Left kidney (tissue), 2 donors: Measurements from ENCODE around the gene EMC8. TPM values are rescaled to one million over a fixed set of nuclear protein-coding genes. Genes with fewer than 3 reads are reported as not detected.

Source experiments
- DNase-seq: peaks from one replicate; pipeline ENCODE4 v3.0.0-alpha.2; 2013
- polyA plus RNA-seq: library from polyadenylated mRNA; unstranded; fragments of 120-200 nt; gene quantifications from one replicate; pipeline ENCODE4 v1.2.1, GENCODE V29; 2013; ENCODE audit not compliant: insufficient read length

EMC8 gene
- polyA plus RNA-seq, 1 donor, result 27.9 TPM

DNA sequence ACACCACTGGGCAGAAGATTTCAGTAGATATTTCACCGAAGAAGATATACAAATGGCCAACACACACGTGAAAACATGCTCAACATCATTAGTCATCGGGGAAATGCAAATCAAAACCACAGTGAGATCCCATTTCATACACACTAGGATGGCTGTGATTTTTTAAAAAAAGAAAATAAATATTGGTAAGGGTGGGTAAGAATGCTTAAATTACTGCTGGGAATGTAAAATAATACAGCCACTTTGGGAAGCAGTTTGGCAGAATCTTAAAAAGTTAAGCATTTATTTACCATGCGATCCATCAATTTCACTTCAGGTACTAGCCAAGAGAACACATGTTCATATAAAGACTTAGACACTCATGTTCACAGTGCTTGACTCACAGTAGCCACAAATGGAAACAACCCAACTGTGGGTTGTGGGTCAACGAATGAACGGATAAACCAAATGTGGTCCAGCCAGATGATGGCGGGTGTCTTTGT is 42.0 kb downstream of the EMC8 start:
- DNase-seq, result no peak

DNA sequence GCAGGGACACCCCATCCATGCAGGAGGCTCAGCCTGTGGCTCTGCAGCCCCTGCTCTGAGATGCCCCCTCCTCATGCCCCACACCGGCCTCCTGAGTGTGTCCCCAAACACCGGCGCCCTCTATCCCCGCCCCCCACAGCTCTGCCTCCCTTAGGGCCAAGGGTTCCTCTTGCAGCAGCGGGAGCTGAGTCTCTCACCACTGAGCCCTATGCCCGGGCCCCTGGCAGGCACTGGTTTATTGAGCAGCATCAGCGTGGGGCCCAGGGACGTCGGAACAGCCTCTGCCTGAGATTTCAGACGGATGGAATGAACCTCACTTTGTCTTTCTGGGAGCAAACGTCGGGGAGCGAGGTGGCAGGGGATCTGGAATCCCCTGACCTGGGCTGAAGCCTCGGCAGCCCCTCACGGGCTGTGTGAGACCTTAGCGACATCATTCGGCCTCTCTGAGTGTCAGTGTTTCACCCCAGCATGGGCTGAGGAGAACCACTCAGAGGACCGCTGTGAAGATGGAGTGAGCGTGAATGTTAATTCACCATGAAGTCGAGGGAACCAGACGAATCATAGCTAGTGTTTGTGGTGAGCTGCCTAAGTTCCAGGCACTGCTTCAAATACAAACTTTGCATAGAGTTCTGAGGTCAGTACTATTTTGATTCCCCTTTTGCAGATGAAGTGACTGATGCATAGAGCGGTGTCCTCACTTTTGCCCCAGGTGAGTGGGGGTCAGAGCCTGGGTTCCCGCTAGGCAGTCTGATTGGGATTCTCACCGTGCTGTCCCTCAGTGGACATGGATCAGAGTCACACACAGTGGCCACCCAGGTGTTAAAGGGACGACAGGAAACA is 43.2 kb downstream of the EMC8 start:
- DNase-seq, result no peak

GRCh38 chr16:85754413-85754812 is 44.9 kb downstream of the EMC8 start:
- no peak for DNase-seq

DNA sequence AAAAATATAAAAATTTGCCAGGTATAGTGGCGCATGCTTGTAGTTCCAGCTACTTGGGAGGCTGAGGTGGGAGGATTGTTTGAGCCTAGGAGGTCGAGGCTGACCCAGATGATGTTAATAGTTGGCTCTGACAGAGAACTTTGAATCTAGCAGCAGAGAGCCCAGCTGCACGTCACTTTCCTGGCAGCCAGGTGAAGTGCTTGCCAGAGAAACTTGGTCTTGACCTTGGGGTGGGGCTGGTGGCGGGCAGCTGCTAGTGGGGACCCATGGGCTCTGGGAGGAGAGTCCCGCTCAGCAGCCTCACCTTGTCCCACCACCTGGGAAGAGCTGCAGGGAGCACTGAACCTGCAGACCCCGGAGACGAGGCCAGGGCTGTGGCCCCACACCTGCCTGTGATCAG is 45.4 kb downstream of the EMC8 start:
- DNase-seq, result no peak

DNA sequence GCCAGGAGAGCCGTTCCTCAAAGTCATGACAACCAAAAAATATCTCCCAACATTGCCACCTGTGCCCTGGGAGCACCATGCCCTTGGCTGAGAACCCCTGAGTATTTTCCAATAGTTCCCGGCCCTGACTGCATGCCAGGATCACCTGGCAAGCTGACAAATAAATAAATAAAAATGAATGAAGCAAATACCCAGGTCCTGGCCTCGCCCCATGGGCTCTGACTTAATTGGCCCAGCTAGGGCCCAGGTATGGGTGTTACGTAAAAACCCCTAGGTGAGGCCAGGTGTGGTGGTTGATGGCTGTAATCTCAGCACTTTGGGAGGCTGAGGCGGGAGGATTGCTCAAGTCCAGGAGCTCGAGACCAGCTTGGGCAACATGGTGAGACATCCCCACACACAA is 45.8 kb downstream of the EMC8 start:
- no peak for DNase-seq

DNA sequence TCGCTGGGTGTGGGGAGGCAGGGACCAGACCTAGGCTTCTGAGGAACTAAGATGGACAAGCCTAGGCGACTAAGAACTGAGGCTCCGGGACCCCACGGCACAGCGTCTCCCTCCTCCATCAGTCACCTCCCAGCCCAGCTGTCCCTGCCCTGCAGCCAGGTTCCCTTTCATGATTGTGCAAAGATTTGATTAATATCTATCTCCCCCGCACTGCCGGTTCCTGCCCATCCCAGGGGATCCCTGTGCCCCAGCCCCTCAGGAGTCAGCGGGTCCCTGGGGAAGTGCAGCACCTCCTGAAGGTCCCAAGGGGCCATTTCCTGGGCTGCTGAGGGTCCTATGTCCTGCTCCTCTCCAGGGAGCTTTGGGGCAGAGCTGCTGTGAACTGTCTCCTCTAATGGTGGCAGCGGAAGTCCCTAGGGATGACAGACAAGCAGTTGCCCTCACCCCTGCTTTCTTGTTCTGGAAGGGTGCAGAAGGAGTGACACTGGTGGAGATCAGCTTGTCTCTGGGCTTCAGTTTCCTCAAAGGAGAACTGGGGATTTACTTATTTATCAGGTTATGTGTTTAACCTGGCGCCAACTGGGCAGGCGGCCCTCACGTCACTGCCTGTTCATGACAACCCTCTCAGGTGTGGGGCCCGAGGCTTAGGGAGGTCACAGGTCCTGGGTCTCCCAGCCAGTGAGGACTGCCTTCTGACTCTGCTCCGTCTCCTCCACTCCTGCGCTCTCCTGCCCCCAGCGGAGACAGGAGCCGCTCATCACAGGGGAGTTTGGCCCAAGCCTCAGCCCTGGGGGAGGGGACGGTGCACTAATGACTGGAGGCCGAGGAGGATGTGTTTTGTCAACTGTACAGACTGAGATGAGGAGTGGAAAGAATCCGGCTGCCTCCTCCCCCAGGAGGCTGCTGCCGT is 46.6 kb downstream of the EMC8 start:
- DNase-seq, result peak; percentile 53

- DNase-seq, result no peak
Measured at GRCh38 chr16:85751698-85752501, 47.4 kb downstream of the EMC8 start.

- peak; percentile 22 for DNase-seq
Measured at GRCh38 chr16:85750827-85751697, 48.3 kb downstream of the EMC8 start, which contains the start of gene C16orf74. C16orf74 (minus strand) TSS chr16:85751096; CDS start chr16:85735217, 15,879 bp downstream.

DNA sequence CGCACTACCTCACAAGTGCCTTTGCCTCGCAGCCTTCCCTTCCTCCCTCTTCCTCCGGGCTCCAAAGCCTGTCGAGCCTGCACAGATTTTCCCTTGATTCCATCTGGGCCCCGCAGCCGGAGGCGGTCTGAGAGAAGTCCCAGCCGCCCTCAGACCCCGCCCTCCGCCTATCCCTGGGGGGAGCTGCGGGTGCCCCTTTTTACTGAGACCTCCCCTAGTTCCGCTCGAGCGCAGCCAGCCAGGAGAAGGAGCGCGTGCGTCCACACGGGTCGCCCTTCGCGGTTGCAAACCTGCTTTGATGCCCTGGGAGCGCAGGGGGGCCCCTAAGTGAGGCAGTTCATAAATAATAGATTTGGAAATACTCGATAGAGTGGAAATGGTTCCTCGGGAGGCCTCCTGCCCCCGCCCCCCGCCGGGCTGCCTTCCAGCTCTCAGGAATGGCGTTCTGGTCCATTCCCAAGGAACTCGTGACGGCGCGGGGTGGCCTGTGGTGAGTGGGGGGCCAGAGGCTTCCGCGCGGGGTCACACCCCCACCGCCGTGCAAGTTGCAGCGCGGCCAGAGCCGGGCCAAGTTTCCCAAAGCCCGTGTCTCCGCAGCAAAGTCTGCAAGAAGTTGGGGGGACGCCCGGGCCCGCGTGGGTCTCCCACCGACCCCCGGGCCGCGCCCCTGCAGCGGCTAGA is 49.1 kb downstream of the EMC8 start:
- DNase-seq, result peak; percentile 46

- DNase-seq, result no peak
Measured at GRCh38 chr16:85749771-85750145, 49.6 kb downstream of the EMC8 start.

DNA sequence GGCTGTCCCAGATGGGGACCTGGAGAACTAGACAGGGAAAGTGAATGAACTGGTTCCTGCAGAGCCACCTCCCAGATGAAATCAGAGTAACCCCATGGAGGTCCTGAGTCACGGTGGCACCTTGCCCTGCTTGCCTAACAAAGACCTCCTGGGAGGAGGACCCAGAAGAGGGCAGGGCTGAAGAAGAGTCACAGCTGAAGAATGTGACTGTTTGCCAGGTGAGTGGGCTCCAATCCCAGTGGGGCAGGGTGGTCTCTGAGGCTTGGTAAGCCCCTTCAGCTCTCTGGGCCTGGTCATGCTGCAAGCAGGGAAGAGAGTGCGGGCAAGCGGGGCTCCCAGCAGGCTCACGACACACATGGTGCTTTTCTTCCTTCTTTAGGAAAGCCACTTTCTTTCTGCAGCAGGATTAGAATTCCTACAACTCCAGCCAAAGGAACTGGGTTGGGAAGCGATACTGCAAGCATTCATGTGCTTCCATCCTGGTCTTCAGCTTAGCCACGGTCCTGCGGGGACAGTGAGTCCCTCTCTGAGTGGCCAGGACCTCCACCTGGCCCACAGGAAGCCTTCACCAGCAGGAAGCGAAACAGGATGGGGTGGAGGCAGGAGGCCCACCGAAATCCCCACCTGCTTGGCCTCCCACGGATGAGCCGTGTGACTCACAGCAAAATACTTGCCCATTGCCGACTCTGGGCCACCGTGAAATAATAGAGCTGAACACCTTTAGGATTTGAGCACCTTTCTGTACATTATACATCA is 52.7 kb downstream of the EMC8 start:
- no peak for DNase-seq

GRCh38 chr16:85738923-85739715 is 60.2 kb downstream of the EMC8 start:
- DNase-seq, result no peak

DNA sequence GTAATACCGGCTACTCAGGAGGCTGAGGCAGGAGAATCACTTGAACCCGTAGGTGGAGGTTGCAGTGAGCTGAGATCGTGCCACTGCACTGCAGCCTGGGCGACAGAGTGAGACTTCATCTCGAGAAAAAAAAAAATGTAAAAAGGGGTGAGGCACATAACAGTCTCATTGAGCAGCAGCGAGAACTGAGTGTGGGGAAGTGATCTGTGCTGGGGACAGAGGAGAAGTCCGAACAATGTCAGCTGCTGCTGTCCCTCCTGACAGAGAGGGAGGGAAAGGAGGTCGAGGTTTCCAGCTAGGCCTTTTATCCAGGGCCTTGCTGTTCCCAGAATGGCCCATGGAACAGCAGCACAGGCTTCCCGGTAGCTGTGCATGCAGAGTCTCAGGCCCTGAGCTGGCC is 62.4 kb downstream of the EMC8 start:
- no peak for DNase-seq

DNA sequence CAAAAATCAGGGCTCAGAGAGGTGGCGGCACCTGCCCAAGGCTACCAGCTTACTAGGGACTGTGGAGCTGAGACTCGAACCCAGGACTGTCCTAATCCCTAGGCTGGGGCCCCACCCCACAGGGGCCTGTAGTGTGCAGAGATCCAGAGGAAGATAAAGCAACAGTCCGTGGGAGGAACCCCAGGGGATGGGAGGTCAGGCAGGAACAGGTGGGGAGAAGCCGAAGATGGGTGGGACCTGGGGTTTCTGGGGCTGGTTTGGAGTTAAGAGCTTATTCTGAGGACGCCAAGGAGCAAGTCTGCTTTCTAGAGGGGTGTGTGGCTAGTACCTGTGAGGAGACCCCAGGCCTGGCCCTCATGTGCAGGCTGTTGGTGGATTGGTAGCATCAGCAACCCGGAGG is 63.4 kb downstream of the EMC8 start:
- no peak for DNase-seq

GRCh38 chr16:85735225-85735635 is 64.1 kb downstream of the EMC8 start:
- DNase-seq, result no peak

DNA sequence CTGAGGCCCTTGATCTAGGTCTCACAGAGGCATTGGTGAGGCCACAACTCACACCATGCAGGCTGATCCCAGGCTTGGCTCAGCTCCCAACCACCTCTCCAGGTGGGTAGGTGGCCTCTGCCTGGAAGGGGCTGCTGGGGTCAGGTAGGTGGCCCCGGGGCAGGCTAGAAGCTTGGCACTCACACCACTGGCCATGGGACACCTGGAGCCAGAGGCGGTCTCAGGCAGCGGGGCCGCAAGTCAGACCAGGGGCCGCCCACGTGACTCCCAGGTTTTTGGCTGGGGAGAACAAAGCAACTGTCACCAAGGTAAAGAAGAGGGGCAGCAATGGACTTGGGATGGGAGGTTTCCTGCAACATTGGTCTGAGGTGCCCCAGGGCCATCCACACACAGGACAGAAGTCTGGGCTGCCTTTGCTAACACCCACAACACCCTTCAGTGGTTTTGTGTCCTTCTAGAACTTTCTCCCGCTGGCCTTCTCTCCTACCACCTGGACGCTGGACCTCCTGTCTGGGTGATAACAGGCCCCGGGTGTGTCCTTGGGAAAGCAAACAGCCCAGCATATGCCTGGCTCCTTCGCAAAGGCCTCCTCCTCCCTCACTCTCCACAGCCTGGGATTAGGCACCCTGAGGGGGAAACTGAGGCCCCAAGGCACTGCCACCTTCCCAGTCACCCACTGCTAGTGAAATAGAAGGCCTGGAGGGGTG is 64.9 kb downstream of the EMC8 start:
- no peak for DNase-seq

- DNase-seq, result no peak
Measured at GRCh38 chr16:85733839-85734170, 65.5 kb downstream of the EMC8 start.

DNA sequence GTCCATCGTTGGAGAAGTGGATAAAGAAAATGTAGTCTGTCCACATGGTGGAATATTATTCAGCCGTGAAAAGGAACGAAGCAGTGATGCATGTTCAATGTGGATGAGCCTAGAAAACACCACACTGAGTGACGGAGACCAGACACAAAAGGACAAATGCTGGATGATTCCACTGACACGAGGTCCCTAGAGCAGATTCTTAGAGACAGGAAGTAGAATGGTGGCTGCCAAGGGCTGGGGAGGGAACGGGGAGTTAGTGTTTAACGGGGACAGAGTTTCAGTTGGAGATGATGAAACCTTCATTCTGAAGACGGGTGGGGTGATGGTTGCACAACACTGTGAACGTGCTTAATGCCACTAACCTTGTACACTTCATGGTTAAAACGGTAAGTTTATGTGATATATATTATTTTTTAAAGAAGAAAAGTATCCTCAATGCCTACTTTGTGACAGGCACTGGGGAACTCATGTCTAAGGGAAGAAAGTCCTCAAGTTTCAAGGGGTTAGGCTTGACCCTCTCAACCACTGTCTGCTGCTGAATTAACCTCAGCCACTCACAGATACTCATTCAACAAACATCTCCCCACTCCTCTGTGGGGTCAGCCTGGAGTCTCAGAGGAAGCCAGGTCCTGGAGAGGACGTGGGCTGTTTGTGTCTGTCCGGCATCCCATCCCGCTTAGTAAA is 66.0 kb downstream of the EMC8 start:
- no peak for DNase-seq
